Measurements from ENCODE around the gene TLE7. TPM values are rescaled to one million over a fixed set of nuclear protein-coding genes. Genes with fewer than 3 reads are reported as not detected.

TLE7 gene
- polyA plus RNA-seq: not detected
- long read RNA-seq, donor 1: 0 reads
- long read RNA-seq, donor 2: 0 reads
- long read RNA-seq, donor 3: 0 reads
- long read RNA-seq, donor 4: 0 reads
- long read RNA-seq, donor 5: 0 reads
- long read RNA-seq, donor 6: 0 reads
- long read RNA-seq, donor 7: 0 reads
- long read RNA-seq, donor 8: 0 reads
- long read RNA-seq, donor 9: 0 reads
- long read RNA-seq, donor 10: 0 reads

DNA sequence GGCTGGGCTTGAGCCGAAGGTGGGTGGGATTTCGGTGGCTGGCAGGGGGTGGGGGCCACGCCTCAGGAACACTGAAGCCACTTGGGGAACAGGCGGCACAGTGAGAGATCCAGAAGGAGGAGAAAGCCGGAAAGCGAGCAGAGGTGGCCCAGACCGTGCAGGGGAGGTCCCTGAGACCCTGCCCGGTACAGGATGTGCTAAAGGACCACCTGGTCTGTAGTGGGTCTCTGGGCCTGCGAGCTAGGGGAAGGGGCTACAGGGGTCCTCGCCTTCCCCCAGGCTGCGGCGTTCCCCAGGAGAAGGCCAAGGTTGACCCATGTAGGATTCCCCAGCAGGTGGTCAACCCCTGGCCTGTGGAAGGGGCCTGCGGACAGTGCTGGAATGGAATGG is at the start of gene TLE7:
TLE7 (minus strand) TSS at position 4 of the 390 bp plus-strand sequence. CDS start 8,730 bp downstream, outside the sequence.
- H3K4me1 ChIP-seq (ENCODE audit: control insufficient read depth in 3 of 3, insufficient read depth in 2 of 3, low read depth in 1 of 3, low read length in 2 of 3): no peaks in the 10 kb centered on the region
- H3K4me3 ChIP-seq (ENCODE audit: low read depth in 1 of 3, low read length in 3 of 3): no peak within 1 kb of the TSS
- H3K27me3 ChIP-seq (ENCODE audit: control insufficient read depth in 3 of 3, insufficient read depth in 3 of 3, low read length in 3 of 3): peaks cover 0 to 5% (median 0%) of the 10 kb centered on the region in 3 donors
- no peak for DNase-seq
- WGBS, 3 donors: 83 to 92% (median 87%) methylated on average over 13 of the region's 13 CpGs
- no peak for FAIRE-seq
- peaks cover 0 to 2% (median 0%) of the 10 kb centered on the region in 3 donors for H3K36me3 ChIP-seq (ENCODE audit: control insufficient read depth in 3 of 3, insufficient read depth in 2 of 3, low read depth in 1 of 3, low read length in 3 of 3)
- H3K27ac ChIP-seq (ENCODE audit: low read depth in 1 of 3, low read length in 2 of 3): no peak within 1 kb of the TSS
- peaks cover 1 to 48% of the 10 kb centered on the region in 2 donors for H3K9me3 ChIP-seq (ENCODE audit: control insufficient read depth in 2 of 2, insufficient read depth in 1 of 2, low read depth in 1 of 2, low read length in 1 of 2)

DNA sequence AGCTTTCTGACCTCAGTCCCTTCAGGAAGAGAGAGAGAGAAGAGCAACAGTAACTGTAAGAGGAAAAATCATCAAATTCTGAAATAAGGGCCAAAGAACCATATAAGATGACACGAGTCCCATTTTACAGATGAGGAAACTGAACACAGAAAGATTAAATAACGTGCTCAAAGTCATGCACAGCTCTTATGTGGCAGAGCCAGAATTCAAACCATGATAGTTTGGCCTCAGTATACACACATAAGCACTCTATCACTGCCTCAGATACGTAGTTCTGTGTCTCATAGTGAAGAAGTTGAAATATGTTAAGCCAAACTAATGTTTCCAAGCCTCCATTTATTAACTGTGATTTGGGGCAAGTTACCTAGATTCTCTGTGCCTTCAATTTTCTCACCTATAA is 49.2 kb upstream of the TLE7 start:
- DNase-seq: no peak
- Histone ChIP-seq H3K4me1 (ENCODE audit: control insufficient read depth in 3 of 3, insufficient read depth in 2 of 3, low read depth in 1 of 3, low read length in 2 of 3) (no peaks in the 10 kb centered on the region), H3K27ac (ENCODE audit: low read depth in 1 of 3, low read length in 2 of 3) (no peak overlapping the region), H3K36me3 (ENCODE audit: control insufficient read depth in 3 of 3, insufficient read depth in 2 of 3, low read depth in 1 of 3, low read length in 3 of 3) (no peaks in the 10 kb centered on the region), H3K9me3 (ENCODE audit: control insufficient read depth in 2 of 2, insufficient read depth in 1 of 2, low read depth in 1 of 2, low read length in 1 of 2) (no peaks in the 10 kb centered on the region), H3K4me3 (ENCODE audit: low read depth in 1 of 3, low read length in 3 of 3) (no peak overlapping the region), H3K27me3 (ENCODE audit: control insufficient read depth in 3 of 3, insufficient read depth in 3 of 3, low read length in 3 of 3) (no peaks in the 10 kb centered on the region)
- 60 to 72% (median 68%) methylated on average over 3 of the region's 3 CpGs for WGBS, 3 donors
- FAIRE-seq: no peak

DNA sequence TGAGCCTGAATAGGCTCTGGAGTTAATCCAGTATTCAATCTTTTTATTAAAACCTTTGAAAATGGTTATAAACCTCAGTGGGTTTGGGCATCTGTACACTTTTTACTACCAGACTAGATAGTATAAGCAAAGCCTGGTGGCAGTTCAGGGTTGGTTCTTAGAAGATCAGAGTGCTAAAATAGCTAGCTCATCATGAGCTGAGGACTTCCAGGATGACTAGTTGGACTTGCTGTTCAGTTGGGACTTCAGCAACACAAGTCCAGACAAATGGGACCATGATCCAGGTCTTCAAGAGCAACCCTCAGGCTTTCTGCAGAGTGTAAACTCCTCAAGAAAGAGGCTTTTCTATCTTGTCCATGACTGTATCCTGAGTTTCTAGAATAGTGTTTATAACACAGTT is 48.5 kb upstream of the TLE7 start:
- no peak for FAIRE-seq
- no peaks in the 10 kb centered on the region for H3K4me1 ChIP-seq (ENCODE audit: control insufficient read depth in 3 of 3, insufficient read depth in 2 of 3, low read depth in 1 of 3, low read length in 2 of 3)
- no peaks in the 10 kb centered on the region for H3K36me3 ChIP-seq (ENCODE audit: control insufficient read depth in 3 of 3, insufficient read depth in 2 of 3, low read depth in 1 of 3, low read length in 3 of 3)
- H3K27me3 ChIP-seq (ENCODE audit: control insufficient read depth in 3 of 3, insufficient read depth in 3 of 3, low read length in 3 of 3): no peaks in the 10 kb centered on the region
- no peak overlapping the region for H3K27ac ChIP-seq (ENCODE audit: low read depth in 1 of 3, low read length in 2 of 3)
- no peak for DNase-seq
- no peaks in the 10 kb centered on the region for H3K9me3 ChIP-seq (ENCODE audit: control insufficient read depth in 2 of 2, insufficient read depth in 1 of 2, low read depth in 1 of 2, low read length in 1 of 2)
- H3K4me3 ChIP-seq (ENCODE audit: low read depth in 1 of 3, low read length in 3 of 3): no peak overlapping the region

DNA sequence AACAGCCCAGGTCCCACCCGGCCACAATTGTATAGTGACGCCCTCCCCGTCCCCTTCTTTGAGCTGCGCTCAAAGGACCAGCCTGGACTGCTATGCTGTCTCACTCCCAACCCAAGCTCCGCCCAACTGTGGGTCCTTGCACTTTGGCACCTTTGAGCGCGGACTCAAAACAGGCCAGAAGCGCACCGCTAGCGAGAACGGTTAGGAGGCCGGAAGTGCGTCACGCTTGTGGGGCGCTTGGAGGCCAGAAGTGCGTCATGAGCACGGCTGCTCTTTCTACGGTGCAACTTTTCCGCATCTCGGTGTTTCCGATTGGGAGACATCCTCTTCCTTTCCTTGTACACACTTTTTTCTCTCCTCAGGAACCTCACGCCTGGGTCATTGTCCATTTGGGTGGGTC is 47.3 kb upstream of the TLE7 start, which contains the start of gene ZNF19:
ZNF19 (minus strand) TSS at position 203 of the 400 bp plus-strand sequence. CDS start 7,210 bp downstream, outside the sequence.
- DNase-seq (no peak), FAIRE-seq (no peak)
- Histone ChIP-seq H3K4me1 (ENCODE audit: control insufficient read depth in 3 of 3, insufficient read depth in 2 of 3, low read depth in 1 of 3, low read length in 2 of 3) (no peaks in the 10 kb centered on the region), H3K9me3 (ENCODE audit: control insufficient read depth in 2 of 2, insufficient read depth in 1 of 2, low read depth in 1 of 2, low read length in 1 of 2) (no peaks in the 10 kb centered on the region), H3K27ac (ENCODE audit: low read depth in 1 of 3, low read length in 2 of 3) (no peak within 1 kb of the TSS), H3K36me3 (ENCODE audit: control insufficient read depth in 3 of 3, insufficient read depth in 2 of 3, low read depth in 1 of 3, low read length in 3 of 3) (no peaks in the 10 kb centered on the region), H3K27me3 (ENCODE audit: control insufficient read depth in 3 of 3, insufficient read depth in 3 of 3, low read length in 3 of 3) (no peaks in the 10 kb centered on the region), H3K4me3 (ENCODE audit: low read depth in 1 of 3, low read length in 3 of 3) (no peak within 1 kb of the TSS)
- WGBS, 3 donors: 90 to 94% (median 93%) methylated on average over 22 of the region's 22 CpGs

DNA sequence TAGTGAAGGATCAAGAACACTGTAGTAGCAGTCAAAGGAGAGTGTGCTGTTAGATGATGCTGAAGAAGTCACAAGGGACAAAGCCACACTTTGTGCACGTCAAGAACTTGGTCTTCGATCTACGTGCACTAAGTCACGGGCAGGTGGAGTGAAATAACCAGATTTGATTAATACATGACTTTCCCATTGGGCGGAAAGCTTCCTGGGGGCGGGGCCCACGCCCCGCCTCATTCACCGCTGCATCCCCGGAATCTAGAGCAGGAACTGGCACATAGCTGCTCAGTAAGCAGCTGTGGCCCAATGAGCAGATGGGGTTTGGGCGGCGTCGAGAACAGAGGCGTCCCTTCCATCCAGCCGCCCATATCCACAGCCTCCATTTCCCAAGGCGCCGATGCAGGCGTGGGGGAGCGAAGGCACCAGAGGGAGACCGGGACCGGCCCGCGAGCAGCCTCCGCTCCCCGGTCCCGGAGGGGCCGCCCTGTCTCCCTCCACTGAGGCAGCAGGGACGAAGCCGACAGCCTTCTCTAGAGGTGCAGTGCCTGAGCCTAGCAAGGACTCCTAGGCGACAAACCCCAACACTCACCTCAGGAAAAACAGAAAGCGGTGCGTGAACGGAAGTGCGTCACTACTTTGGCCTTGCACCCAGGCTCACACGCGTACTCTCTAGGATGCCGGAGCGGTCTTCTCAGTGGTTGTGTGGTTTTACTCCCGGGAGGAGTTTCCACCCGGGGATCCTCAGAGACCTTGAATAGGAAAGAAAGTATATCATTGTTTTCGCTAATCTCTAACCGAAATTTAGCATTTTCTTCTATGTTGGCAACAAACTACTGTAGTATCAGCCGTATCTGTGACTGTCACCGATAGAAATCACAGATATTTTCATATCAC is 42.4 kb upstream of the TLE7 start:
- 0 to 1% (median 1%) methylated on average over 44 of the region's 44 CpGs for WGBS, 3 donors
- FAIRE-seq (no peak), DNase-seq (peak; percentile 94 to 95)
- Histone ChIP-seq H3K27ac (ENCODE audit: low read depth in 1 of 3, low read length in 2 of 3) (peak overlapping the region; percentile 96 to 99 (median 97)), H3K9me3 (ENCODE audit: control insufficient read depth in 2 of 2, insufficient read depth in 1 of 2, low read depth in 1 of 2, low read length in 1 of 2) (no peaks in the 10 kb centered on the region), H3K4me3 (ENCODE audit: low read depth in 1 of 3, low read length in 3 of 3) (peak overlapping the region; percentile 64 to 96 (median 91)), H3K27me3 (ENCODE audit: control insufficient read depth in 3 of 3, insufficient read depth in 3 of 3, low read length in 3 of 3) (no peaks in the 10 kb centered on the region), H3K36me3 (ENCODE audit: control insufficient read depth in 3 of 3, insufficient read depth in 2 of 3, low read depth in 1 of 3, low read length in 3 of 3) (no peaks in the 10 kb centered on the region), H3K4me1 (ENCODE audit: control insufficient read depth in 3 of 3, insufficient read depth in 2 of 3, low read depth in 1 of 3, low read length in 2 of 3) (peaks cover 0 to 5% (median 0%) of the 10 kb centered on the region in 3 donors)

DNA sequence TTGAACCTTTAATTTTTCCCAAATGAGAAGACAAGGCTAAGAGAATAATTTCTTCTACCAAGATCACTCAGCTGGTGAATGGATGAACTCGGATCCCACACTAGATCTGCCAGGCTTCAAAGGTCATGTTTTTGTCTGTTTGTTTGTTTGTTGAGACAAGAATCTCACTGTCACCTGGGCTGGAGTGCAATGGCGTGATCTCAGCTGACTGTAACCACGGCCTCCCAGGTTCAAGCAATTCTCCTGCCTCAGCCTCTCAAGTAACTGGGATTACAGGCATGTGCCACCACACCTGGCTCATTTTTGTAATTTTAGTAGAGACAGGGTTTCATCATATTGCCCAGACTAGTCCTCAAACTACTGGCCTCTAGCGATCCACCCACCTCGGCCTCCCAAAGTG is 40.7 kb upstream of the TLE7 start:
- no peak overlapping the region for H3K27ac ChIP-seq (ENCODE audit: low read depth in 1 of 3, low read length in 2 of 3)
- no peak for DNase-seq
- FAIRE-seq: no peak
- H3K4me1 ChIP-seq (ENCODE audit: control insufficient read depth in 3 of 3, insufficient read depth in 2 of 3, low read depth in 1 of 3, low read length in 2 of 3): peaks cover 0 to 5% (median 0%) of the 10 kb centered on the region in 3 donors
- no peaks in the 10 kb centered on the region for H3K9me3 ChIP-seq (ENCODE audit: control insufficient read depth in 2 of 2, insufficient read depth in 1 of 2, low read depth in 1 of 2, low read length in 1 of 2)
- no peaks in the 10 kb centered on the region for H3K27me3 ChIP-seq (ENCODE audit: control insufficient read depth in 3 of 3, insufficient read depth in 3 of 3, low read length in 3 of 3)
- 82 to 90% (median 88%) methylated on average over 5 of the region's 5 CpGs for WGBS, 3 donors
- H3K36me3 ChIP-seq (ENCODE audit: control insufficient read depth in 3 of 3, insufficient read depth in 2 of 3, low read depth in 1 of 3, low read length in 3 of 3): peaks cover 0 to 8% (median 0%) of the 10 kb centered on the region in 3 donors
- no peak overlapping the region for H3K4me3 ChIP-seq (ENCODE audit: low read depth in 1 of 3, low read length in 3 of 3)

DNA sequence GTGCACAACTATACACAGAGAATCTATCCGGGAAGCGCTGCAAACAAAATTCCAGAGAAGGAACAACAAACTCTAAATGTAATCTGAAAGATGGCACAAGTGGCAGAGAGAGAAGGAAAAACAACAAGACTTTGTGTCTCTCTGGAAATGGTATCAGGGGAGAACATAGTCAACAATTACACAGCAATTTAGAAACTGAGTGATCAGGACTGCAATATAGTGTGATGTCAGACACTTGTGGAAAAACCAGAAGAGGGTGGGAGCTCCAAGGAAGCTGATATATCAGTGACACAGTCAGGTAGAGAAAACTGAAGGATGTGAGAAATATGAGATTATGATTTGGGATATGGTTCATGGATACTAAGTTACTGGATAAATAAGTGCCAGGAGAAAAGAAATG is 39.1 kb upstream of the TLE7 start:
- Histone ChIP-seq H3K9me3 (ENCODE audit: control insufficient read depth in 2 of 2, insufficient read depth in 1 of 2, low read depth in 1 of 2, low read length in 1 of 2) (no peaks in the 10 kb centered on the region), H3K4me3 (ENCODE audit: low read depth in 1 of 3, low read length in 3 of 3) (no peak overlapping the region), H3K4me1 (ENCODE audit: control insufficient read depth in 3 of 3, insufficient read depth in 2 of 3, low read depth in 1 of 3, low read length in 2 of 3) (peaks cover 0 to 5% (median 0%) of the 10 kb centered on the region in 3 donors), H3K27ac (ENCODE audit: low read depth in 1 of 3, low read length in 2 of 3) (no peak overlapping the region), H3K36me3 (ENCODE audit: control insufficient read depth in 3 of 3, insufficient read depth in 2 of 3, low read depth in 1 of 3, low read length in 3 of 3) (peaks cover 0 to 8% (median 8%) of the 10 kb centered on the region in 3 donors), H3K27me3 (ENCODE audit: control insufficient read depth in 3 of 3, insufficient read depth in 3 of 3, low read length in 3 of 3) (no peaks in the 10 kb centered on the region)
- DNase-seq (no peak), FAIRE-seq (no peak)
- 96 to 99% (median 96%) methylated on average over 2 of the region's 2 CpGs for WGBS, 3 donors

DNA sequence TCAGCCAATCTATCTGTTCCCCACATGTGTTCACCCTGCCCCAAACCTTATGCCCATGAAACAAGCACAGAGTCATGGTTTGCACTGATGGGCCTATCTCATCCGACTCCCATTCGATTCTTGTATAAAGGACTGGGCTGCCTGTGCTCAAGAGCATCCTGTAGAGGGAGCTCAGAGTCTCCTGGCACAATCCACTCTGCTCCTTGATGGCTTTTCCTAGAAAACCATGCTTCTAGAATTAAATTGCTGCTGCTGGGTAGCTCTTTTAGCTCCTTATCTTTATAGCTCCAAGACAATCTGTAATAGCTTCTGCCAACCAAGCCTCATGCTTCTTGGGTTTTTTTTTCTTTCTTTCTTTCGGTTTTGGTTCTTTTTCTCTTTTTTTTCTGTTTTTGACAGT is 37.6 kb upstream of the TLE7 start:
- no peak overlapping the region for H3K4me3 ChIP-seq (ENCODE audit: low read depth in 1 of 3, low read length in 3 of 3)
- peaks cover 2 to 8% (median 8%) of the 10 kb centered on the region in 3 donors for H3K36me3 ChIP-seq (ENCODE audit: control insufficient read depth in 3 of 3, insufficient read depth in 2 of 3, low read depth in 1 of 3, low read length in 3 of 3)
- no peak overlapping the region for H3K27ac ChIP-seq (ENCODE audit: low read depth in 1 of 3, low read length in 2 of 3)
- H3K9me3 ChIP-seq (ENCODE audit: control insufficient read depth in 2 of 2, insufficient read depth in 1 of 2, low read depth in 1 of 2, low read length in 1 of 2): no peaks in the 10 kb centered on the region
- DNase-seq (peak; percentile 32 to 61), FAIRE-seq (no peak)
- peaks cover 0 to 5% (median 0%) of the 10 kb centered on the region in 3 donors for H3K4me1 ChIP-seq (ENCODE audit: control insufficient read depth in 3 of 3, insufficient read depth in 2 of 3, low read depth in 1 of 3, low read length in 2 of 3)
- no peaks in the 10 kb centered on the region for H3K27me3 ChIP-seq (ENCODE audit: control insufficient read depth in 3 of 3, insufficient read depth in 3 of 3, low read length in 3 of 3)
- WGBS, 3 donors: 22 to 43% (median 30%) methylated on average over 3 of the region's 3 CpGs
